ENCODE data around the gene HELZ.
"Not testable (repeated sequence)": the region's sequence is repeated elsewhere in the genome, so short reads cannot be mapped to it uniquely, and the experiment has no call there.

Gene HELZ

GRCh38 chr17:67224736-67225135 is 20.3 kb downstream of the HELZ start:
- DNase-seq = no peak

- peak; percentile 26 for DNase-seq
These were observed 21.1 kb downstream of the HELZ start for GRCh38 chr17:67223924-67224323.

DNA sequence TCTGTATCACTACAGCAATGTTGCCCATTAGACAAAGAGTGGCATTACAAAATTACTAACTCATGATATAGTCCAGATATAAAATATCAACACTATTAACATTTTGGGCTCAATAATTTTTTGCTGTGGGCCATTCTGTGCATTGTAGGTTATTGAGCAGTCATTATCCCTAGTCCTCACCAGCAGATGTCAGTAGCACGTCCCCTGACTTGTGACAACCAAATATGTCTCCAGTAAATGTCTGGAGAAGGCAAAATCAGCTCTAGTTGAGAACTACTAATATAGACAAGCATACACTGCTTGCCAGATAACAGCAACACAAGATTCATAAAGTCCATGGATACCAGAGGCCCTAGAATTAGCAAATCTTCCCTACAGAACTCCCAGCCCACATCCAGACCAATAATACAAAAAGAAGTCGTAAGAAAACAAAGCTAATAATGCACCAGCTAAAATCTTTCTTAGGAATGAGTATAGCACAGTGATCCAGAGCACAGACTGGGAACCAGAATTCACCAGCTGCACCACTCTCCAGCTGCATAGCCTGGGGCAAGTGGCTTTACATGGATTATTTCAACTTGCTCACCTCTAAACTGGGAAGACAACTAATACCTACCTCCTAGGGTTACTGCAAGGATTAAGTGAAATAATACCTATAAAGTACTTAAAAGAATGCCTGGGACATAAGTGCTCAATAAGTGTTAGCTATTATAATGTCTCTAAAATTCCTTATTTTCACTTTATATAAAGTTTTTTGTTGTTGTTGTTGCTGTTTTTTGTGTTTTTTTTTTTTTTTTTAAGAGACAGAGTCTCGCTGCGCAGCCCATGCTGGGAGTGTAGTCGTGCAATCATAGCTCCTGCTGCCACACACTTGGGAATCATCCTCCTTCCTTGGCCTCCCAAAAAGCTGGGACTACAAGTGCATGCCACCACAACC is 23.7 kb downstream of the HELZ start:
- peak; percentile 55 for DNase-seq

DNA sequence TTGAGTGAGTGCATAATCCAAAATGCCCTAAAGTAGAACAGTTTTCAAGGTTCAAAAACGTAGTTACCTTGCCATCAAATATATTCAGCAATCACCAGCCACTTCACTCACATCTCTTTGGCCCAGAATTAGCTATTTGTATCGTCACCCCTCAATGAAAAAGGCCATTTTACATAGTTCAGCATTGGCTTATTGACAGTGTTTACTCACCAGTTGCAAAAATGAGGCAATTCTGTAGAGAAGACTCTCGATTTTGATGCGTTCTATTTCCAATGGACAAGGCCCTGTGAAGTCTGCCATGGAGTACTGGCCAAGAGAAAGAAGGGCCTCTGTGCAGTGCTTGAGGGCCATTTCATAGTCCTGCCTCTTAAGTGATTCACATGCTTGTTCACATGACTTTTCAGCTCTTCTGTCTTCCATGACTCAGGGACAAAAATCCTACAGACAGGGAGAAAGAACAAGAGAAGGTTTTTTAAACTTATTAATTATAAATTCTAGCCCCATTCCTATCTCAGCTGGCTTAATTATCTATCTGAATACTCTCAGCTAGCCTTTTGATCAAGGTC is 26.5 kb downstream of the HELZ start:
- DNase-seq = no peak

DNA sequence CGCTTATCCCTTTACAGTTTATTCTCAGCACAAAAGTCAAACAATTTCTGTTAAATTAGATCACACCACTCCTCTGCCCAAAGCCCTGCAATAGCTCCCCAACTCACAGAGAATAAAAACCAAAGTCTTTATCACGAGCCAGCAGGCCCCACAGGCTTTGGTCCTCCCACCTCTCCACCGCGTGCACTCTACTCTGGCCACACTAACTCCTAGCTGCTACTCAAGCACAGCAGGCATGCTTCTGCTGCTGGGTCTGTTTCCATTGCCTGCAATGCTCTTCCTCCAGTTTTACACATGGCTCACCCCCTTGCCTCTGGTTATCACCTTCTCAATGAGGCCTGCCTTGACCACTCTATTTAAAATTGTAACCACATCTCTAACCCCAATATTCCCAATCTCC is 27.6 kb downstream of the HELZ start:
- DNase-seq = no peak

GRCh38 chr17:67216578-67217320 is 28.2 kb downstream of the HELZ start:
- DNase-seq = no peak

- DNase-seq = no peak
These were observed 29.0 kb downstream of the HELZ start for GRCh38 chr17:67215991-67216421.

DNA sequence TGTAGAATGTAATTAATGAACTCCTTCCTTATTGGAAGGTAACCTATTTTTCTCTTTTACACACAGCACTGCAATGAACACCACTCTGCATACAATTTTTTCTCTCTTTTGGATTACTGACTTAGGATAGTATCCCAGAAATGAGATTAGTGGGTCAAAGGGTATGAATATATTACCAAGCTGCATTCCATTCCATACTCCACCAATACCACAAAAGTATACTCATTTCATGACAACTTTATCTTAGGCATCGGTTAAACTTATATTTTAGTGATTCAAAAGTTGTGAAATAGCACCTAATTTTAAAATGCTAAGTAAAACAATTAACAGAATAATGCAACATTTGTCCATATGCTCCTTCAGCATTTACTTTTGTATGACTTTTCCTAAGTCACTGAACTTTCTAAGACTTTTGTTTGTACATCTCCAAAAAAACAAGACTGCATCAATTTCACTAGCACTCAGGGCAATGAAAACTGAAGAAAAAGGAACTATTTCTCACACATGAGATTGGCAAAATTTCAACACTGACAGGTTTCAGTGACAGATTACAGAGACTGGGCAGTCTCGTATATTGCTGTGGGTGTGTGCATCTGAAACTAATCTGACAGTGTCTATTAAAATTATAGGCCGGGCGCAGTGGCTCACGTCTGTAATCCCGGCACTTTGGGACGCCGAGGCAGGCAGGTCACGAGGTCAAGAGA is 32.1 kb downstream of the HELZ start:
- no peak for DNase-seq

DNA sequence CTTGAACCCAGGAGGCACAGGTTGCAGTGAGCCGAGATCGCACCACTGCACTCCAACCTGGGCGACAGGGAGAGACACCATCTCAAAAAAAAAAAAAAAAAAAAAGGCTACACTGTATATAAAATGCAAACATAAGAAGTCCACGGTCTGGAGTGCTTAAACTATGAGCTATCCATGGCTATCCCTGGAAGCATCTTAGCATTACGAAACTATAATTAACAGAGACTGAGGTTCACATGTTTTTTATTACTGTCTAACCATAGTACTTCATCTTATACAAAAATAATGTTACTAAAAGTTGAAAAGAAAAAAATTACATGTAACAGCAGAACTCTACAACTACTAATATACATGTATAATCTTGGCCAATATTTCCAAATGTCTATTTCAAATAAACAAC is 32.8 kb downstream of the HELZ start:
- no peak for DNase-seq

GRCh38 chr17:67211742-67212141 is 33.3 kb downstream of the HELZ start:
- DNase-seq = no peak

GRCh38 chr17:67210915-67211314 is 34.1 kb downstream of the HELZ start:
- no peak for DNase-seq

DNA sequence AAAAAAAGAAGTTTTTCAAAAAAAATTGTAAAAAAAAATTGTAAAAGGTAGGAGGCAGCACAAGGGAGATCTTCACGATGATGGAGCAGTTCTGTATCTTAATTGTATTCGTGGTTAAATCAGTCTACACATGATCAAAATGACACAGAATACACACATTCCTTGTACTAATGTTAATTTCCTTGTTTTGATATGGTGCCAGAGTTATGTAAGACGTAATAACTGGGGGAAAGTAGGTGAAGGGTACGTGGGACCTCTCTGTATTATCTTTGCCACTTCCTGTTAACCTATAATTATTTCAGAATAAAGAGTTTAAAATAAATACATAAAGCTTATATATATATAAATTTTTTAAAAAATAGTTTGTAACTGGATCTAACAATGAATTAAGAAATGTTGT is 36.8 kb downstream of the HELZ start:
- no peak for DNase-seq

DNA sequence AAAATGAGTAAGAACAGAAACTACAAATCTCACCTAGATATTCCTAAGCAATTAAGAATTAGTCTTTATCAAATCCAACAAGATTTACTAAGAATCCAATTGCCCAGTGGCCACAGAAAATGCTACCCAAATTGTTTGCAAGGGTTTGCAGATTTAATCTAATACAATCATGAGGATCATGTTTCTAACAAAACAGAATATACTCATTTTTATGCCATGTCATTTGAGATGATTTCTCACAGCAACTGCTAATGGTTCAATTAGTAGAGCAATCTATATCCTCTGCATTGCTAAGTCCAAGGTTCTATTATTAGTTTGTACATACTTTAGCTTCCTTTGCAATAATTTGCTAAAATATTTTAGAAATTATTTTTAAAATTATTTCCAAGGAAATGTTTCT is 41.2 kb downstream of the HELZ start:
- no peak for DNase-seq

GRCh38 chr17:67202503-67202902 is 42.5 kb downstream of the HELZ start:
- DNase-seq = no peak

GRCh38 chr17:67200727-67201301 is 44.2 kb downstream of the HELZ start:
- DNase-seq = no peak

DNA sequence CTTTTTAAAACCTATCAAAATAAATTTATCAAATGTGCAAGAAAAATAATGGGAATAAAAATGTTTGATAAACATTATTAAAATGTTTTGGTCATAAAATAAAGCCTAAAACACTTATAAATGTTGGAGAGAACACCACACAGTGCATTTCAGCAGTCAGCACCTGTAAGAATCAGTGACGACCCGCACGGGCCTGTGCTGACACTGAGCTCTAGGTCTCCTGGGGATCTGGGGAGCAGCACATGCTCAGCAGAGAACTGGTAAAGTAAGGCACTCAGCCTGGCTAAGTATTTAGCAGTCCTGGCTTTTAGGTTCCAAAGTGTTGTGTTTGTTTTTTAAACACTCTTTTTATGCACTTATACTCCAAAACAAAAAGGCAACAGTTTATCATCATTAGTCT is 46.9 kb downstream of the HELZ start:
- no peak for DNase-seq

DNA sequence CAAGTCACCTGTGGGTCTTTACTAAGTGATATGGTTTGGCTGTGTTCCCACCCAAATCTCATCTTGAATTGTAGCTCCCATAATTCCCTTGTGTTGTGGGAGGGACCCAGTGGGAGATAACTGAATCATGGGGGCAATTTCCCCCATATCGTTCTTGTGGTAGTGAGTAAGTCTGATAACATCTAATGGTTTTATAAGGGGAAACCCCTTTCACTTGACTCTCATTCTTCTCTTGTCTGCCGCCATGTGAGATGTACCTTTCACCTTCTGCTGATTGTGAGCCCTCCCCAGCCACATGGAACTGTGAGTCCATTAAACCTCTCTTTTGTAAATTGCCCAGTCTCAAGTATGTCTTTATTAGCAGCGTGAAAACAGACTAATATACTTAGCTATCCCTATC is 48.0 kb downstream of the HELZ start:
- not testable (repeated sequence) for DNase-seq

DNA sequence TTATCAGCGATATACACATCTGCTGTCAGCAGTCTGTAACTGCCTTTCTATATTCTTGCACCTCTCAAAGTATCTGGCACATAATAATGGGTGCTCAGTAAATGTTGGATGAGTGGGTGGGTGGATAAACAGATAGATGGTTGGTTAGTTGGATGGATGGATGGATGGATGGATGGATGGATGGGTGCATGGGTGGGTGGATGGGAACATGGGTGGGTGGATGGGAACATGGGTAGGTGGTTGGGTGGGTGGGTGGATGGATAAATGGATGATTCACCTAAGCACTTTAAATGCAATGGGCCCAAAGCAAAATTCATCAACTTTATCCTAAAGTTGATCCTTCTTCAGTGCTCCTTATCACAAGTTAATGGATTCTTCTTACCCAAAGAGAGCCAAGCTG is 48.6 kb downstream of the HELZ start:
- DNase-seq = no peak

GRCh38 chr17:67194134-67194533 is 50.9 kb downstream of the HELZ start:
- no peak for DNase-seq

- DNase-seq = no peak
These were observed 57.1 kb downstream of the HELZ start for GRCh38 chr17:67187927-67188326.

- DNase-seq = no peak
These were observed 58.2 kb downstream of the HELZ start for GRCh38 chr17:67186782-67187181.

DNA sequence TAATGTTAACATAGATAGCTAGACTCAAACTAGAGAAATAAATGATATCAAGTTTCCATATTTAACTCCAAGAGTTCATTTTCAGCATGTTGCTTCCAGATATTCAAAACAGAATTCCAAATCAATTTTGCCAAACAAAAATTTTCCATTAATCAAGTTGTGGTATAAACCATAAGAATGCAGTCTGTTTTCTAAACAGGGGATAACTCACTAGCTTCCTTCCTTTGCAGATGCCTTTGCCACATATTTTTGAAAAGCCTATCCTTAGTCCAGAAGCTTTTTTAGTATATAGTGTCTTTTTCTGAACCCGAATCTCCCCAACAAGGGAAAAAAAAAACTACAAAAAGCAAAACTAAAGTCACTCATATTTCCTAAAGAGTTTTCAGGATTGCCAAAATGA is 61.5 kb downstream of the HELZ start:
- DNase-seq = no peak

GRCh38 chr17:67181825-67182224 is 63.2 kb downstream of the HELZ start:
- DNase-seq = no peak
